Progenitor cell of endocrine pancreas (in vitro differentiated cells): Measurements from ENCODE around the gene MON1A. TPM values are rescaled to one million over a fixed set of nuclear protein-coding genes. Genes with fewer than 3 reads are reported as not detected.

Source experiments
- DNase-seq: peaks from one replicate; pipeline ENCODE4 v3.0.0; 2021; ENCODE audit warnings: low spot score; ENCODE audit not compliant: unreplicated experiment
- H3K27ac Mint-ChIP-seq: 2 replicates; pipeline ENCODE4 v1.8.0; 2021; ENCODE audit warnings: mild to moderate bottlenecking, moderate library complexity, mixed read lengths
- H3K27me3 Mint-ChIP-seq: 2 replicates; pipeline ENCODE4 v1.8.0; 2021; ENCODE audit warnings: mixed read lengths
- H3K36me3 Mint-ChIP-seq: 2 replicates; pipeline ENCODE4 v1.8.0; 2022; ENCODE audit warnings: mixed read lengths; ENCODE audit not compliant: insufficient read depth
- H3K4me1 Mint-ChIP-seq: 2 replicates; pipeline ENCODE4 v1.8.0; 2021; ENCODE audit warnings: low read depth, mixed read lengths
- H3K4me3 Mint-ChIP-seq: 2 replicates; pipeline ENCODE4 v1.8.0; 2021; ENCODE audit warnings: low read depth, mild to moderate bottlenecking, moderate library complexity, mixed read lengths
- H3K9me3 Mint-ChIP-seq: 2 replicates; pipeline ENCODE4 v1.8.0; 2021; ENCODE audit warnings: low read depth, mixed read lengths
- long read RNA-seq: library from polyadenylated mRNA; unstranded; transcript quantifications from one replicate; pipeline ENCODE4 v2.0.0, GENCODE V29; 2020
- total RNA-seq: library from RNA; stranded (reverse); gene quantifications from 2 replicates; pipeline ENCODE4 v1.2.1, GENCODE V29; 2021
- TF ChIP-seq, protein P1 (sequence below): fragments of 200-600 bp; sonication (generic); IDR thresholded peaks from one replicate; pipeline ENCODE4 v1.5.0; 2021; ENCODE audit warnings: antibody characterized with exemption, mild to moderate bottlenecking; ENCODE audit not compliant: unreplicated experiment

Gene MON1A, protein sequence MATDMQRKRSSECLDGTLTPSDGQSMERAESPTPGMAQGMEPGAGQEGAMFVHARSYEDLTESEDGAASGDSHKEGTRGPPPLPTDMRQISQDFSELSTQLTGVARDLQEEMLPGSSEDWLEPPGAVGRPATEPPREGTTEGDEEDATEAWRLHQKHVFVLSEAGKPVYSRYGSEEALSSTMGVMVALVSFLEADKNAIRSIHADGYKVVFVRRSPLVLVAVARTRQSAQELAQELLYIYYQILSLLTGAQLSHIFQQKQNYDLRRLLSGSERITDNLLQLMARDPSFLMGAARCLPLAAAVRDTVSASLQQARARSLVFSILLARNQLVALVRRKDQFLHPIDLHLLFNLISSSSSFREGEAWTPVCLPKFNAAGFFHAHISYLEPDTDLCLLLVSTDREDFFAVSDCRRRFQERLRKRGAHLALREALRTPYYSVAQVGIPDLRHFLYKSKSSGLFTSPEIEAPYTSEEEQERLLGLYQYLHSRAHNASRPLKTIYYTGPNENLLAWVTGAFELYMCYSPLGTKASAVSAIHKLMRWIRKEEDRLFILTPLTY
- total RNA-seq: 6.4 and 8.8 TPM in 2 replicates
- long read RNA-seq, transcript MON1A-201 (6 exons, 2,370 nt): major isoform, 6 of 10 reads
- long read RNA-seq, partial matches to known transcripts: 1 of 10 reads
- long read RNA-seq, other reads (novel, unspliced or antisense): 1 of 10 reads

DNA sequence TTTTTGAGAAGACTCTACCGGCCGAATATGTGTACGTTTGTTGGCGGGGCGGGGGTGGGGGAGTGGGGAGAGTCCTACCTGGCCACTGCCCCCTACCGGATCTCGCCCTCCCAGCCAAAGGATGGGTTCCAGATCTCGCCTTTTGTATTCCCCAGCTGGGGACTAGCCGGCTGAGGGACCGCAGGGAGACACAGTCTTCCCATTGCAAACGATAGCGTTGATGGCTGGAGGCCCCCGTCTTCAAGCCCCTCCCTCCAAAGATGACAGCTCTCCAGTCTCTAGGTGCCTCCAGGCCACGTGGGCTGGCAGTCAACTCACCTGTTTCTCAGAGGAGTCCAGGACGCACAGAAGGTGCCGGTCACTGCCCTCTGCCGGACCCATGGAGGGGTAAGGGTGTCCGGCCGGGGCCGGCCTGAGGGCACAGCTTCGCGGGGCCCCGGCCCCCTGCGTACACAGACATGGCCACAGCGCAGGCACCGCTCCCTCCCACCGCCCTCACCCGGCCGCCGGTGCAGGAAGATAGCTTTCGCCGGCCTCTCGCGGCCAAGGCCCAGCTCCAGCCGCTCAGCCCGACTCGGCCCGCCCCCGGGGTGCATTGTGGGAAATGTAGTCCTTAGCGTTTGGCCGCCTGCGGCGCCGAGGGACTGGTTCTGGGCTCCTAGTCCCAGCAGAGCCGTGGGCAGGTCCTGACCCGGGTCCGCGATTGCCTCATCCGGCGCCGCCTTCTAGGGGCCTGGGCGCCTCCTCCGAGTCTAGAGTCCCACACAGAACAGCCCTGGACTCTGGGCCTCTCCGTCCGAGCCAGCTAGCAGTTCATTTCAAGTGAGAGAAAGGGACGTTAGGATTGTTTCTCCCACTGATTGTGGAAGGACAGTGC, at the start of gene MON1A:
Gene MON1A, minus strand, starts transcription at position 521 of the 877 bp plus-strand sequence. CDS start 16,465 bp downstream, outside the sequence.
- Mint-ChIP-seq H3K36me3 (no peaks in the 10 kb centered on the region), H3K4me1 (peaks cover 15% of the 10 kb centered on the region), H3K9me3 (no peaks in the 10 kb centered on the region), H3K4me3 (peak within 1 kb of the TSS; percentile 86), H3K27me3 (no peaks in the 10 kb centered on the region), H3K27ac (peak within 1 kb of the TSS; percentile 95)
- TF ChIP-seq, protein P1, sequence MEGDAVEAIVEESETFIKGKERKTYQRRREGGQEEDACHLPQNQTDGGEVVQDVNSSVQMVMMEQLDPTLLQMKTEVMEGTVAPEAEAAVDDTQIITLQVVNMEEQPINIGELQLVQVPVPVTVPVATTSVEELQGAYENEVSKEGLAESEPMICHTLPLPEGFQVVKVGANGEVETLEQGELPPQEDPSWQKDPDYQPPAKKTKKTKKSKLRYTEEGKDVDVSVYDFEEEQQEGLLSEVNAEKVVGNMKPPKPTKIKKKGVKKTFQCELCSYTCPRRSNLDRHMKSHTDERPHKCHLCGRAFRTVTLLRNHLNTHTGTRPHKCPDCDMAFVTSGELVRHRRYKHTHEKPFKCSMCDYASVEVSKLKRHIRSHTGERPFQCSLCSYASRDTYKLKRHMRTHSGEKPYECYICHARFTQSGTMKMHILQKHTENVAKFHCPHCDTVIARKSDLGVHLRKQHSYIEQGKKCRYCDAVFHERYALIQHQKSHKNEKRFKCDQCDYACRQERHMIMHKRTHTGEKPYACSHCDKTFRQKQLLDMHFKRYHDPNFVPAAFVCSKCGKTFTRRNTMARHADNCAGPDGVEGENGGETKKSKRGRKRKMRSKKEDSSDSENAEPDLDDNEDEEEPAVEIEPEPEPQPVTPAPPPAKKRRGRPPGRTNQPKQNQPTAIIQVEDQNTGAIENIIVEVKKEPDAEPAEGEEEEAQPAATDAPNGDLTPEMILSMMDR: peak; percentile 55
- DNase-seq: peak; percentile 89

DNA sequence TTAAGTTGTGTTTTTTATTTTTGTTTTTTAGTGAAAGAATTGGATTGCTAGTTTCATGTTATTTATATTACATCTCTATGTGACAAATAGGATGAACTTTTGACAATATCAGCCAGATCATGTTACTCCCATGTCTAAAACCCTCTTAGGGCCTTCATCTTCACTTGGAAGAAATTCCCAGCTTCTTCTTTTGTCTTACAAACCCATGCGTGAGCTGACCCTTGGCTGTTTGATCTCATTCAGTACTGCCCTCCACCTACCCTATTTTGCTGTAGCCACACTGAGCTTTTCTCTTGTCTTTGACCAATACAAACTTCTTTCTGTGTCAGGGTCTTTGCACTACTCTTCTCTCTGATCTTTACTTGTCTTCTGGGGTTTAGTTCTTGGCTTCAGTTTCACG, 47.3 kb upstream of the MON1A start:
- H3K9me3 Mint-ChIP-seq: no peaks in the 10 kb centered on the region

DNA sequence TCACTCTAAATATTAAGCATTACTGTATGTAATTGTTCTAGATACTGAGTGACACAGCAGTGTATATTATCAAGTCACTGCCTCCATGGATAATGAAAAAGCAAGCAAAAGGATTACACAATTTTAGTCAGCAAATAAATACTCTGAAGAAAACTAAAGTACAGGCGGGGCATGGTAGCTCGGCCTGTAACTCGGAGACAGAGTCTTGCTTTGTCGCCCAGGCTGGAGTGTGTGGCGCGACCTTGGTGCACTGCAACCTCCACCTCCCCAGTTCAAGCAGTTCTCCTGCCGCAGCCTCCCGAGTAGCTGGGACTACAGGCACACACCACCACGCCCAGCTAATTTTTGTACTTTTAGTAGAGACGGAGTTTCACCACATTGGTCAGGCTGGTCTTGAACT, 43.0 kb upstream of the MON1A start:
- no peak overlapping the region for H3K27ac Mint-ChIP-seq
- TF ChIP-seq, protein P1: no peak
- no peak for DNase-seq
- H3K36me3 Mint-ChIP-seq: peaks cover 12% of the 10 kb centered on the region
- no peaks in the 10 kb centered on the region for H3K4me1 Mint-ChIP-seq
- no peaks in the 10 kb centered on the region for H3K9me3 Mint-ChIP-seq
- H3K4me3 Mint-ChIP-seq: no peak overlapping the region
- H3K27me3 Mint-ChIP-seq: no peaks in the 10 kb centered on the region

More for the DNA sequence above, 47.3 kb upstream of the MON1A start:
- peaks cover 11% of the 10 kb centered on the region for H3K36me3 Mint-ChIP-seq
- H3K4me3 Mint-ChIP-seq: no peak overlapping the region
- TF ChIP-seq, protein P1: no peak
- no peaks in the 10 kb centered on the region for H3K27me3 Mint-ChIP-seq
- H3K27ac Mint-ChIP-seq: no peak overlapping the region
- no peaks in the 10 kb centered on the region for H3K4me1 Mint-ChIP-seq
- DNase-seq: no peak

DNA sequence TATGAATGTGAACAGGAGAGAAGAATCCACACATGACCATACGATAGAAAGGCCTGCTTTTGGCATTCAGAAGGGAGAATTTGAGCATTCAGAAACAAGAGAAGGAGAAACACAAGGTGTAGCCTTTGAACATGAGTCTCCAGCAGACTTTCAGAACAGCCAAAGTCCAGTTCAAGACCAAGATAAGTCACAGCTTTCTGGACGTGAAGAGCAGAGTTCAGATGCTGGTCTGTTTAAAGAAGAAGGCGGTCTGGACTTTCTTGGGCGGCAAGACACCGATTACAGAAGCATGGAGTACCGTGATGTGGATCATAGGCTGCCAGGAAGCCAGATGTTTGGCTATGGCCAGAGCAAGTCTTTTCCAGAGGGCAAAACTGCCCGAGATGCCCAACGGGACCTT, 38.7 kb upstream of the MON1A start:
- Mint-ChIP-seq H3K27ac (no peak overlapping the region), H3K36me3 (peaks cover 19% of the 10 kb centered on the region), H3K4me3 (no peak overlapping the region), H3K27me3 (no peaks in the 10 kb centered on the region), H3K4me1 (no peaks in the 10 kb centered on the region), H3K9me3 (no peaks in the 10 kb centered on the region)
- DNase-seq: no peak
- TF ChIP-seq, protein P1: no peak

GRCh38 chr3:49967291-49967690, 37.7 kb upstream of the MON1A start:
- H3K4me3 Mint-ChIP-seq: no peak overlapping the region
- H3K27ac Mint-ChIP-seq: peak overlapping the region; percentile 78
- peaks cover 20% of the 10 kb centered on the region for H3K36me3 Mint-ChIP-seq
- TF ChIP-seq, protein P1: no peak
- H3K9me3 Mint-ChIP-seq: no peaks in the 10 kb centered on the region
- no peak for DNase-seq
- H3K4me1 Mint-ChIP-seq: no peaks in the 10 kb centered on the region
- H3K27me3 Mint-ChIP-seq: no peaks in the 10 kb centered on the region
